Prostate gland (tissue), 2 donors: ENCODE measurements around the gene FMOD.

Source experiments
- POLR2A ChIP-seq: fragments of 450-650 bp; IDR thresholded peaks from one replicate; pipeline ENCODE4 v1.6.1; 2016; ENCODE audit warnings: antibody characterized with exemption, mild to moderate bottlenecking
- POLR2AphosphoS5 ChIP-seq: sonication (generic); formaldehyde crosslinking; IDR thresholded peaks from one replicate; pipeline ENCODE4 v1.6.1; 2017; ENCODE audit warnings: antibody characterized with exemption
- TF ChIP-seq, protein P1 (sequence below), 4 experiments: fragments of 200-600 bp in 2 of 4; fragments of 450-650 bp in 2 of 4; sonication (generic) in 2 of 4; IDR thresholded peaks; 1 replicate in 3 of 4; 2 replicates in 1 of 4; pipeline ENCODE4 v1.5.1; 2016 to 2019; ENCODE audit warnings: antibody characterized with exemption in 4 of 4, mild to moderate bottlenecking in 2 of 4, moderate library complexity in 2 of 4

DNA sequence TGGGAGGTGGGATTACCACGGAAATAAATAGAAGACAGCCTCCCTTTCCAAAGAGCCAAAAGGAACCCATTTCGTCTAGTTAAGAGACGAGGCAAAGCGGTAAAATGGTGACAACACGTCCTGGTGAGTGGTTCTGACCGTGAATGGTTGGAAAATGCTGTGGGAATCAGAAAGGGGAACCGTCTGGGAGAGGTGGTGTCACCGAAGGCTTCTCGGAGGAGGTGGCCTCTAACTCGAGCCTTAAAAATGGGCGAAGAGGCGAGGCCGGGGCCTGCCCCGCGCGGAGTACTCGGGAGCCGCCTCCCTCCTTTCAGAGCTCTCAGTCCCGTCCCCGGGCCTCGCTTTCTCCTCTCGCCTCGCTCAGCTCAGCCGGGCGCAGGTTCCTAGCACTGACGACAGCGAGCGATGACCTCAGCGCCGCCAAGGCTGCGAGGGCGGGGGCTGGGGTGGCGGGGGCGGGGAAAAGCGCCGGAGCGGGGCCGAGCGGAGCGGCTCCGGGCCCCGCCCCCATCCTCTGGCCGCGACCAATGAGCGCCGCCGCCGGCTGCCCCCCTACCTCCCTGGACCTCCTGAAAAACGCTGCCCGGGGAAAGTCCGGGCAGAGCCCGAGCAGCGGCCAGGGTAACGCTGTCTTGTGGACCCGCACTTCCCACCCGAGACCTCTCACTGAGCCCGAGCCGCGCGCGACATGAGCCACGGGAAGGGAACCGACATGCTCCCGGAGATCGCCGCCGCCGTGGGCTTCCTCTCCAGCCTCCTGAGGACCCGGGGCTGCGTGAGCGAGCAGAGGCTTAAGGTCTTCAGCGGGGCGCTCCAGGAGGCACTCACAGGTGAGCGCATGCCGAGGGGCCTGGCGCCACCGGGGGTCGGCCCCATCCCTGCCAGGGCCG, 45.8 kb downstream of the FMOD start, which contains the start of gene BTG2:
- TF ChIP-seq, protein P1, sequence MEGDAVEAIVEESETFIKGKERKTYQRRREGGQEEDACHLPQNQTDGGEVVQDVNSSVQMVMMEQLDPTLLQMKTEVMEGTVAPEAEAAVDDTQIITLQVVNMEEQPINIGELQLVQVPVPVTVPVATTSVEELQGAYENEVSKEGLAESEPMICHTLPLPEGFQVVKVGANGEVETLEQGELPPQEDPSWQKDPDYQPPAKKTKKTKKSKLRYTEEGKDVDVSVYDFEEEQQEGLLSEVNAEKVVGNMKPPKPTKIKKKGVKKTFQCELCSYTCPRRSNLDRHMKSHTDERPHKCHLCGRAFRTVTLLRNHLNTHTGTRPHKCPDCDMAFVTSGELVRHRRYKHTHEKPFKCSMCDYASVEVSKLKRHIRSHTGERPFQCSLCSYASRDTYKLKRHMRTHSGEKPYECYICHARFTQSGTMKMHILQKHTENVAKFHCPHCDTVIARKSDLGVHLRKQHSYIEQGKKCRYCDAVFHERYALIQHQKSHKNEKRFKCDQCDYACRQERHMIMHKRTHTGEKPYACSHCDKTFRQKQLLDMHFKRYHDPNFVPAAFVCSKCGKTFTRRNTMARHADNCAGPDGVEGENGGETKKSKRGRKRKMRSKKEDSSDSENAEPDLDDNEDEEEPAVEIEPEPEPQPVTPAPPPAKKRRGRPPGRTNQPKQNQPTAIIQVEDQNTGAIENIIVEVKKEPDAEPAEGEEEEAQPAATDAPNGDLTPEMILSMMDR (IDR thresholded peaks at IDR 0.05) = peak in 2 of 4 experiments; percentile 3 to 14
- TF ChIP-seq POLR2AphosphoS5 (peak; percentile 98), POLR2A (peak; percentile 100)
